ENCODE measurements around the gene CASKIN2.

Gene CASKIN2

DNA sequence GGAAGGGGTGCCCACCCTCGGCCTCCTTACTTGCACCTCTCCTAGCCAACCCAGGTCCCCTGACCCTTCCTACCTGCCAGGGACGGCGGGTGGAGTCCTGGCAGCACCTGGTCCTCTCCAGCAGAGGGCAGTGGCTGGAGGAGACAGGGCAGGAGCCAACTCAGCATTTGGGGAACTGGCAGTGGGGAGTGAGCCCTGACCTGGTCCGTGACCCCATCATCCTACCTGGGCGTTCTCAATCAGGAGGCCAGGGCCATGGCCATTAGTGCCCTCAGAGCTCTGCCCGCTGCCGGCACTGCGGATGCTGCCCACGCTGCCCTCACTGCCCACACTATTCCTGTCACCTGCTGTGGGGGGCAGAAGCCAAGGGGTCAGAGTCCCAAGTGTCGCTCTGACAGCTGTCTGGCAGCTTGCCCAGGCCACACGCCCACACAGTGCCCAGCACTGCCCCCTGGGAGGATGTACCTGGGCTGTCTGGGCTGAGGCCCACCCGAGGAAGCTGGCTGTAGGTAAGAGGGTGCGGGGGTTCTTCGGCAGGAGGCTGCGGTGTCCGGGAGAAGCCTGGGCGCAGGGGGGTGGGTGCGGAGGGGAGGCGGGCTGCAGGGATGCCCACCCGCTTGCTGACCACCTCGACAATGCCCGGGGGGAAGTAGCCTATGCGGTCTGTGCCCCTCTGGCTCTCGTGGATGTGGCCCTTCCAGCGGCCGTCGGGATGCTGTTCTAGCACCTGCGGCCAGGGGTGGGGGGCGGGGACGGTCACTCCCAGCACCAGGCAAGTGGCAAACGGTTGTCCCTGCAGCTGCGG, 10.8 kb downstream of the CASKIN2 start:
- DNase-seq: no peak

- no peak for DNase-seq
These were observed 11.4 kb downstream of the CASKIN2 start for GRCh38 chr17:75503976-75504346.

DNA sequence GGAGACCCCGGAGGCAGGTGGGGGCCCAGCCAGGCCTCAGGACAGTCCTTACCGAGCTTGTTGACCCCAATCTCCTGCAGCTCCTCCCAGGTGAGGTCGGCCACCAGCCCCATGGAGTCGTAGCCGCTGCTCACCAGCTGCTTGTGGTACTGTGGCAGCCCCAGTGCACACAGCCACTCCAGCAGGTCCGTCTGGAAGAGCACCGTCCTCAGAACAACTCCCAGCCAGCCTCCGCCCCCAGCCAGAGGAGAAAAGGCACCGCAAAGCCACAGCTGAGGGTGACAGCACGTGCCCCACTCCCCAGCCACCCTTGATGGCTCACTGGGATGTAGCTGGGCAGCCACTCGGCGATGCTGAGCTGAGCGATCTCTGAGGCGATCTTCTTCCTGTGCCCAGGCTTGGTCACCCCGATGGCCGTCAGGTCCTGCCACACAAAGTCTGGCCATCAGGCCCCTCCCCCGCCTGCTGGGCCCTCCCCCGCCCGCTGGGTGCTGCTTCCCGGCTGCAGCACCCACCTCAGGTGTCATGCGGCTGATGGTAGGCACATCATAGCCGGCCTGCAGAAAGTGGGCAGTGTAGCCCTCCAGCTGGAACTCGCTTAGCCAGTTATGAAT, 11.9 kb downstream of the CASKIN2 start:
- DNase-seq: no peak

- no peak for DNase-seq
These were observed 12.5 kb downstream of the CASKIN2 start for GRCh38 chr17:75502721-75503329.

DNA sequence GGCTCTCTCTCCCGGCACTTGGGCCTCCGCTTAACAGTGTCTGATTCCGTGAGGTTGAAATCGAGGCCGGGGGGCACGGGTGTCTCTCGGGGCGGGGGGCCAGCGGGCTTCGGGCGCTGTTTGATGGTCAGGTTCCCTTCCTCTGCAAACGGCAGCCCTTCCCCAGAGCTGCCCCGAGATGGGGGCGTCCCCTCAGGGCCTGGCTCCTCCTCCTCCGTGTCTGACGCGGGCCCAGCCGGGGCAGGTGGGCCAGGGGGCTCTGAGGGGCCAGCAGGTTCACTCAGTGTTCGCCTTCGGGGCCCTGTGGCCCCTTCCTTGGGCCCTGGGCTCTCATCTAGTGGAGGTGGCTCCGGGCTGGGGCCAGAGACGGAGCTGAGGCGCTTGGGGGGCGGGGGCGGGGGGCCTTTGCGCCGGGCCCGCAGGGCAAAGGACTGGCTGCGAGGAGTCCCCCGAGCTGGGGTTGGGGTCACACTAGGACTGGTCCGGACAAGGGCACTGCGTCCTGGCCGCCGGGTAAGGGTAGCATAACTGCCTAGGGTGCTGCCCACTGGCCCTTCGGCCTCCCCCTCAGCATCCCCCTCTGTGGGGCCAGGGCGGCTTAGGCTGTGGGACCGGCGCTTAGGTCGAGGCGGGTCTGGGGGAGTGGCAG, 13.1 kb downstream of the CASKIN2 start:
- no peak for DNase-seq

DNA sequence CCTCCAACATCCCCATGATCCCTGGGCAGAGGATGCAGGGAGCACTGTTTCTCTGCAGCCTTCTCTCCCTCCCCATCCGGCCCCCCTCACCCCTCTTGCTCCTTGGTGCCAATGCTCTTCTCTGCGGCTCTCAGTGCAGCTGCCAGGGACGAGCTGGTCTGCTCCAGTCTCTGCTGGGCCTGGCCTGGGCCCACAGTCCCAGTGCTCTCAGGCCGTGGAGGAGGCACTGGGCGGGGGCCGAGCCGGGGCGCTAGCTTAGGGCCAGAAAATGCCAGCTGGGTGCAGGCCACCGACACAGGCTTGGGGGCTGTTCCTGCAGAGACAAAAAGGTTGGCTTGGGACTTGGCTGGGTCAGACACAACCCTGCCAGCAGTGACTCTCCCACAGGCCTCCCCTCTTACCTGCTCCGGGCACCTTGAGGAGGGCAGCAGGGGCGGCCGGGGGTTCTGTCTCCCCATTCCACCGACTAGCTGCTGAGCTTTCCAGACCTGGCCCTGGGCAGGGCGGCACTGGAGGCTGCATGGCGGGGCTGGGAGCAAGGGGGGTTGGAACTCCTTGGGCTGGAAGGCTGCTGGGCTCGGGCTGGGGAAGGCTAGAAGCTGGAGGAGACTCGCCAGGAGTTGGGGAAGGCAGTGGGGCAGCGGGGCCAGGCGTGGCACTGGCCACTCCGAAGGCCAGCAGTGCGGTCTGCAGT, 13.8 kb downstream of the CASKIN2 start:
- peak; percentile 88 for DNase-seq

DNA sequence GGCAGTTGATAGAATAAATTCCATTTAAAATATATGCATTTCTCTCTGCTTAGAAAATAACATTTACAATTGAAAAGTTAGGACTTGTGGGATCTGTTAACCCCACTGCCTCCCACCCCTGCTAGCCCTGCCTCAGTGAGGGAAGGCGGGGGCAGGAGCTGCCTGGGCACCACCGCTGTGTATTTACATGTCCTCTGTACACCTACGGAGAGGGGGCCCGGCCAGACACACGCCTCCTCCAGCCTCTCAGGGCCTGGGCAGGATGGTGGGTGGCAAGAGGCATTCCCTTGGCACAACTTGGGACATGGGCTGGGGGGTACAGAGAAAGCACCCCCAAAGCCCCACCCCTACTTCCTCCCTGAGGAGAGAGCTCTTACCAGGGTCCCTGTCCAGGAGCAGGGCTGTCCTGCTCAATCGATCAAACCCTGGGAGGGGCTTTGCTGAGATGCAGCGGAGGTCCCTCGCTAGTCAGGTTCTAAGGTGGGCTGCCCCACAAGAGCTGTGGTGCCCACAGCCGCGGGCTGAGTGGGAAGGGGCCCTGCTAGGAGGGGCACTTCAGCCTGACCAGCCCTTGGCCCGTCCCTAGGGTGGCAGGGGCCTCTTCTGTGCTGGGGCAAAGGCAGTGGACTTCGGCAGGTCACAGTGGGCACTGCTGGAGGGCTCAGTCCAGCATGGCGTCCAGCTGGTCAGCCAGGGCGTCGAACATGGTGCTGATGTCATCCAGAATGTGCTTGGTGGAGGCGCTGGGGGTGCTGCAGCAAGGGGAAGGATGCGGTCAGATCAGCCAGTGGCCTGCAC, 14.7 kb downstream of the CASKIN2 start:
- DNase-seq: no peak

DNA sequence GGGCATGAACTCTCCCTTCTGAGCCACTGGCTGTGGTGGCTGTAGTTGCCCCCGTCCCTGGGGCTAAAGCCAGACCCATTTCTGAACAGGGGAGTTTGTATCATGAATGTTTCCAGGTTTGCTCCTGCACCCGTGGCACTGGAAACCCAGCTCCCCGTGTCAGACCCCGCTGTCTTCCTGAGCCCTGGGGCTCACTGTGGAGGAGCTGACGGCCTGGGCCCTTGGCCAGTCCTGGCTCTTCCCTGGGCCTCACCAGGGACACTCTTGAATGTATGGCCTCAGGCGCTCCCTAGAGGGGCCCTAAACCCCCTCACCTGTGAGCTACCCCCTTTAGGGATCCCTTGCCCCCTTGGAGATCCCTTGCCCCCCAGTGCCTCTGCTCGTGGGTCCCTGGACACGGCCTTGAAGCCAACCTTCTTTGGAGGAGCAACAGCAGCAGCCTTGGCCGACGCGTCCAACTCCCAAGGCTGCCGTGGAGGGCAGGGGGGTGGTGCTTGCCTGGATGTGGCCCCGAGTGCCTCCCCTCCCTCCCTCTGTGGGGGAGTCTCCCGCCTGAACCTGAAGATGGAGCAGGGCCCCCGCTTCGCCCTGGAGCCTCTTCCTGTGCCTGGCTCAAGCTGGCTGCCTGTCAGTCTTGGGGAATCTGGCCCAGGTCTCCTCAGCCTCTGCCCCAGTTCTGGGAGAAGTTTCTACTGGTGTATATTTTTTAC, 15.9 kb downstream of the CASKIN2 start:
- no peak for DNase-seq

GRCh38 chr17:75498726-75499213, 16.6 kb downstream of the CASKIN2 start:
- no peak for DNase-seq

DNA sequence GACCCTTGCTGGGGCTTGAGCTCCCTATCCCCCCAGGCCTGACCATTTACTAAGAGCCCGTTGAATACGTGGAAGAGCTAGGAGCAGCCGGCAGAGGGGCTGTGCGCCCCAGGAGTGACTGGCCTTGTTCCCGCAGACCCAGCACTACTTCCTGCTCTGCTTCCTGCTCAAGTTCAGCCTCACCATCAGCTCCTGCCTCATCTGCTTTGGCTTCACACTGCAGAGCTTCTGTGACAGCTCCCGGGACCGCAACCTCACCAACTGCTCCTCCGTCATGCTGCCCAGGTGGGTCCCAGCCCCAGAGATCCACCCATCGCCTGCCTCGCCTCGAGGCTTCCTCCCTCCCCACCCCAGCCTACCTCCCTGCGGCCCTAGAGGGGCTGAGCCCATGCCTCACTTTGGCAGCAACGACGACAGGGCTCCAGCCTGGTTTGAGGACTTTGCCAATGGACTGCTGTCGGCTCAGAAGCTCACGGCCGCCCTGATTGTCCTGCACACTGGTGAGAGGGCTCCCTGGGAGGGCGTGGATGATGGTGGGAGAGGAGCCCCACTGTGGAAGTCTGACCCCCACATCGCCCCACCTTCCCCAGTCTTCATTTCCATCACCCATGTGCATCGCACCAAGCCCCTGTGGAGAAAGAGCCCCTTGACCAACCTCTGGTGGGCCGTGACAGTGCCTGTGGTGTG, 17.2 kb downstream of the CASKIN2 start:
- DNase-seq: no peak

DNA sequence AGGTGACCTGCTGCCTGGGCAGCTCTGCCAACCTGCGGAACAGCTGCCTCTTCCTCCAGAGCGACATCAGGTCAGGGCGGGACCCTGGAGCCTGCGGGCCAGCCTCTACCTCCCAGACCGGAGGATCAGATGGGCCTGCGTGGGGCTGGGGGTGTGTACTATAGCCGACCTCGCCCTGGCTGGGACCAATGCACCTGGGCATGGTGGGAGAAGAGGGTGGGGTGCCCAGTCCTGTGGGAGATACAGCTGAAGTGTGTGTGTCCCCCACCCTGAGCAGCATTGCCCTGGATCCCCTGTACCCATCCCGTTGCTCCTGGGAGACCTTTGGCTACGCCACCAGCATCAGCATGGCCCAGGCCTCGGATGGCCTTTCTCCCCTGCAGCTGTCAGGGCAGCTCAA, 19.3 kb downstream of the CASKIN2 start:
- DNase-seq: no peak

- no peak for DNase-seq
These were observed 20.9 kb downstream of the CASKIN2 start for GRCh38 chr17:75494326-75494877.

- no peak for DNase-seq
These were observed 21.7 kb downstream of the CASKIN2 start for GRCh38 chr17:75493476-75494129.

DNA sequence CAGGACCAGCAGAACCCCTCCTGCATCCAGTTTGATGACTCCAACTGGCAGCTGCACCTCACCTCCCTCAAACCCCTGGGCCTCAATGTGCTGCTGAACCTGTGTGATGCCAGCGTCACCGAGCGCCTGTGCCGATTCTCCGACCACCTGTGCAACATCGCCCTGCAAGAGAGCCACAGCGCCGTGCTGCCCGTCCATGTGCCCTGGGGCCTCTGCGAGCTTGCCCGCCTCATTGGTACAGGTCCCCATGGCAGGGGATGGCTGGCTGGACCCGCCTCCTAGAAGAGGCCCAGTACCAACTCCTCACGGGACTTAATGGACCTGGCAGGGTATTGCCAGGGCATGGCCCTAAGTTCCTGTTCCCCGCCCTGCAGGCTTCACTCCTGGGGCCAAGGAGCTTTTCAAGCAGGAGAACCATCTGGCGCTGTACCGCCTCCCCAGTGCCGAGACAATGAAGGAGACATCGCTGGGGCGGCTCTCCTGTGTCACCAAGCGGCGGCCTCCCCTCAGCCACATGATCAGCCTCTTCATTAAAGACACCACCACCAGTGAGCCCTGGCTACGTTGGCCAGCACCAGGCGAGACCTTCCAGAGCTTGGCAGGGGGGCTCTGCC, 22.7 kb downstream of the CASKIN2 start:
- no peak for DNase-seq

DNA sequence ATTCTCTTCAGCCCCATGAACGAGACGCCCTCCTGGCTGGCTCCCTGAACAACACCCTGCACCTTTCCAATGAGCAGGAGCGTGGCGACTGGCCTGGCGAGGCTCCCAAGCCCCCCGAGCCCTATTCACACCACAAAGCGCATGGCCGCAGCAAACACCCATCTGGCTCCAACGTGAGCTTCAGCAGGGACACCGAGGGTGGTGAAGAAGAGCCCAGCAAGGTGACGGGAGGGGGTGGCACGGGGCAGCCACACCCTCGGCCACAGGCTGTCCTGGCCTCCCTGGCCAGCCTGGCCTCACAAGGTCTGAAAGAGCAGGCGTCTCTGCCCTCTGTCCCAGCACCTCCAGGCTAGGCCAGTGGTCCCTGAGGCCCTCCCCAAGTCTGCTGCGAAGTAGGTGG, 23.7 kb downstream of the CASKIN2 start:
- DNase-seq: no peak

GRCh38 chr17:75490953-75491649, 24.2 kb downstream of the CASKIN2 start:
- DNase-seq: no peak

DNA sequence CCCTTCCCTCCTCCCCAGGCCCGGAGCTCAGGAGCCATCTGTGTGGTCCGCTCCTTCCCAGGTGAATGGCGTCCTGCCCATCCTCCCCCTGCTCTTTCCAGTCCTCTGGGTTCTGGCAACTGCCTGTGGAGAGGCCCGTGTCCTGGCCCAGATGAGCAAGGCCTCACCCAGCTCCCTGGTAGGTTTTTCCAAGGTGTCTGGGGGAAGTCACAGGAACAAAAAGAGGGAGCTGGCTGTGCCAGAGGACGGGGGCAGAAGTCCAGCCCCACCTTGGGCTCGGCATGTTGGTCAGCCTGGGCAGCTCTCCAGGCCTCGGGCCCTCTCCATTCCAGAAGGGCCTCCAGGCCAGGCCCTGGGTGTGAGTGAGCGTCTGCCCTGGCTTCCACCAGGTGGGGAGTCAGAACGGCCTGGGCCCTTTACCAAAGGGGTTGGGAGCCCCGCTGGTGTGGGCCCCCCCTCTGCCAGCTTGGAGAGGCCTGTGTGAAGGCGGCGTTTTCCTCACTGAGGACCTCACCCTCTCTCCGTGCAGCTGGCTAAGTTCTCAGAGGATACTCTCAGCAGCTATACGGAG, 25.1 kb downstream of the CASKIN2 start:
- DNase-seq: no peak

GRCh38 chr17:75489511-75489955, 25.8 kb downstream of the CASKIN2 start:
- DNase-seq: no peak
